HepG2 (cell line): Measurements from ENCODE around the gene PLD1.

ENCODE experiments used
- POLR2A ChIP-seq, 2 experiments: IDR thresholded peaks; 2 replicates each; pipeline ENCODE4 v1.6.1; 2011; ENCODE audit warnings: low read depth in 2 of 2, low read length in 2 of 2, mild to moderate bottlenecking in 1 of 2, moderate library complexity in 1 of 2; ENCODE audit not compliant: insufficient read depth in 1 of 2
- SMARCC2 ChIP-seq: fragments of 450-650 bp; IDR thresholded peaks from 2 replicates; pipeline ENCODE4 v1.6.1; 2017; ENCODE audit warnings: antibody characterized with exemption, mild to moderate bottlenecking

DNA sequence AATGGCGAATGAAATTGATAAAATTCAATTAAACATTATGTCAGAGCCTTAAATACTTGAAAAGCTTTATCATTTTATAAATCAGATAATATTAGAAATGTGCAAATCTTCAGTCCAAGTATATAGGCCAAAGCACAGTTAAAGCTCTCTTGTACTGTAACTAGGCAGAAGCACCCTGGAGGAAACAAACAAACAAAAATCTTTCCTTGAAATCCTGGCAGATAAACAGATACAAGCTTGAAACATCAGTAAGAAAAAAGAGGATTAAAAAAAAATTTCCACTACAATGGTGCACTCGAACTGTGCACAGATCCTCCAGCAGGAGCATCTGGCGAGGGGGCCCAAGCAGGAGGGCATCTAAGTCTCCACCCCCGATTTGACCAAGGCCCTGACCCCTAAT lies 166.6 kb downstream of the PLD1 start:
- TF ChIP-seq SMARCC2 (no peak), POLR2A (IDR thresholded peaks at IDR 0.05; ENCODE audit: insufficient read depth in 1 of 2, low read depth in 2 of 2, low read length in 2 of 2) (no peak)
